Esophagus squamous epithelium (tissue), 5 donors: ENCODE results near the gene C2CD2. TPM values are rescaled to one million over a fixed set of nuclear protein-coding genes. Genes with fewer than 3 reads are reported as not detected.

Experiments used
- DNase-seq: peaks from one replicate; lab custom pipeline; 2025; lab: John Stamatoyannopoulos, UW
- H3K27ac ChIP-seq, 4 donors: fragments of 200-600 bp; sonication (generic); one replicate each; pipeline ENCODE4 v1.5.1; 2016 to 2019; ENCODE audit warnings: mild to moderate bottlenecking in 1 of 4
- H3K27me3 ChIP-seq, 4 donors: fragments of 200-600 bp; sonication (generic); 1 replicate in 3 of 4; 2 replicates in 1 of 4; pipeline versions ENCODE4 v1.5.1 to v1.6.0; 2017 to 2021; ENCODE audit warnings: antibody characterized with exemption in 1 of 4
- H3K36me3 ChIP-seq, 3 donors: fragments of 200-600 bp; sonication (generic); one replicate each; pipeline ENCODE4 v1.5.1; 2016 to 2019
- H3K4me1 ChIP-seq, 3 donors: fragments of 200-600 bp; sonication (generic); one replicate each; pipeline ENCODE4 v1.5.1; 2017 to 2019
- H3K4me3 ChIP-seq, 4 donors: fragments of 200-600 bp; sonication (generic); 1 replicate in 3 of 4; 2 replicates in 1 of 4; pipeline ENCODE4 v1.5.1; 2016 to 2019; ENCODE audit warnings: mild to moderate bottlenecking in 2 of 4, moderate library complexity in 1 of 4
- H3K9me3 ChIP-seq, 3 donors: fragments of 200-600 bp; sonication (generic); one replicate each; pipeline ENCODE4 v1.5.1; 2016 to 2019
- POLR2A ChIP-seq, 4 donors: fragments of 450-650 bp; IDR thresholded peaks; one replicate each; pipeline ENCODE4 v1.6.1; 2017; ENCODE audit warnings: antibody characterized with exemption in 4 of 4, mild to moderate bottlenecking in 4 of 4, moderate library complexity in 3 of 4
- WGBS, 2 donors: methylation state at CpG; one replicate each; pipeline ENCODE4 v1.1.5; 2018; 5-methylcytosine and 5-hydroxymethylcytosine counted together
- intact Hi-C: fragments of 100-400 bp; cut with DNase I; formaldehyde crosslinking; loops from one replicate; pipeline ENCODE4 v1.15.0; 2022
- total RNA-seq, 4 donors: library from RNA; depleted of rRNA; stranded (reverse); fragments of >200 nt; gene quantifications; one replicate each; pipeline ENCODE4 v1.1.0, GENCODE V29; 2016
- TF ChIP-seq, protein P1 (sequence below), 6 experiments: fragments of 450-650 bp in 4 of 6; fragments of 200-600 bp in 2 of 6; sonication (generic) in 2 of 6; IDR thresholded peaks; one replicate each; pipeline ENCODE4 v1.5.1; 2016 to 2019; ENCODE audit warnings: antibody characterized with exemption in 6 of 6, mild to moderate bottlenecking in 4 of 6, moderate library complexity in 4 of 6
- donor health status: DM: yes; HTN: yes; CAD: no.

C2CD2 gene
- total RNA-seq, 4 donors from 2014 or later = 13.6 to 21.2 (median 15.6) TPM

DNA sequence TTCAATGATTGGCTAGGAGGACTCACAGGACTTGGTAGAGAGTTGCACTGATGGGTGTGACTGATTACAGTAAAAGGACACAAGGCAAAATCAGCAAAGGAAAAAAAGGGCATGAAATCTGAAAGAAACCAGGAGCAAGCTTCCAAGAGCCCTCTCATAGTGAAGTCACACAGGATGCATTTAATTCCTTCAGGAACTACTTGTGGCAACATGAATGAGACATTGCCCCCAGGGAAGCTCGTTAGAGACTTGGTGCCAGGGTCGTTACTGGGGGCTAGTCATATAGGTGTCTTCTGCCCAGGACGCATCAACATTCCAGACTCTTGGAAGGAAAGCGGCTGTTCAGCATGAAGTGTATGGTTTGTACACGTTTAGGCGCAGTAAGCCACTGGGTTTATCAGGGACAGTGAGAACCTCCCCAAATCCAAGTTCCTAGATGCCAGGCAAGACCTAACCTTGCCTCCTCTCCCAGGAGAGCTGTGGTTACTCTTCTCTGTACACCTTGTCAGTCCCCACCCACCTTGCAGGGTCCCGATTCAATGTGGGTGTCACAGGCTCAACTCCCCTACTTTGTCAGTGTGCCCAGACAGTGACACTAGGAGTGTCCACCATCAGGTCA lies 26.0 kb upstream of the C2CD2 start:
- intact Hi-C loops = no loop called here
- 46 to 60% methylated on average over 6 to 7 of the region's 7 CpGs for WGBS, 2 donors
- Histone ChIP-seq H3K4me3 (no peak overlapping the region), H3K9me3 (no peaks in the 10 kb centered on the region), H3K4me1 (peaks cover 0 to under 1% (median 0%) of the 10 kb centered on the region in 3 donors), H3K36me3 (no peaks in the 10 kb centered on the region), H3K27ac (no peak overlapping the region), H3K27me3 (no peaks in the 10 kb centered on the region)
- DNase-seq = no peak
- TF ChIP-seq POLR2A (IDR thresholded peaks at IDR 0.05) = no peak
- TF ChIP-seq, protein P1, sequence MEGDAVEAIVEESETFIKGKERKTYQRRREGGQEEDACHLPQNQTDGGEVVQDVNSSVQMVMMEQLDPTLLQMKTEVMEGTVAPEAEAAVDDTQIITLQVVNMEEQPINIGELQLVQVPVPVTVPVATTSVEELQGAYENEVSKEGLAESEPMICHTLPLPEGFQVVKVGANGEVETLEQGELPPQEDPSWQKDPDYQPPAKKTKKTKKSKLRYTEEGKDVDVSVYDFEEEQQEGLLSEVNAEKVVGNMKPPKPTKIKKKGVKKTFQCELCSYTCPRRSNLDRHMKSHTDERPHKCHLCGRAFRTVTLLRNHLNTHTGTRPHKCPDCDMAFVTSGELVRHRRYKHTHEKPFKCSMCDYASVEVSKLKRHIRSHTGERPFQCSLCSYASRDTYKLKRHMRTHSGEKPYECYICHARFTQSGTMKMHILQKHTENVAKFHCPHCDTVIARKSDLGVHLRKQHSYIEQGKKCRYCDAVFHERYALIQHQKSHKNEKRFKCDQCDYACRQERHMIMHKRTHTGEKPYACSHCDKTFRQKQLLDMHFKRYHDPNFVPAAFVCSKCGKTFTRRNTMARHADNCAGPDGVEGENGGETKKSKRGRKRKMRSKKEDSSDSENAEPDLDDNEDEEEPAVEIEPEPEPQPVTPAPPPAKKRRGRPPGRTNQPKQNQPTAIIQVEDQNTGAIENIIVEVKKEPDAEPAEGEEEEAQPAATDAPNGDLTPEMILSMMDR (IDR thresholded peaks at IDR 0.05) = no peak

DNA sequence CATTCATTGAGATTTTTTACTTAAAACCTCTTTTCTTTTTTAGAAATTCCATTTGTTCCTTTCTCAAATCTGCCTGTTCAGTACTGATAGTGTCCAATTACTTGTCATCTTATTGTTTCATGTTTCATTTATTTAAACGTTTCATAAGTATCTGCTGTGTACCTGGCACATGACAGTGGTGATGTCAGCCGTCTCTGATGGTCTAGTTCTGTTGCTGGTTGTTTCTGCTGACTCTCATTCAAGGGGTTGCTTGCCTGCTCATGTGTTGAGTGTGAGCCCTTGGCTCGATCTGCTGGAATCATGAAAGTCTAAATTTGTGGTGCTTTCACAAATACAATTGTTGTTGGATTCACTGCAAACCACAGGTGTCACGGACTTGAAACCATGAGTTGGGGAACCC lies 25.5 kb upstream of the C2CD2 start:
- intact Hi-C loops = no loop called here
- WGBS, 2 donors = 50 to 56% methylated on average over 4 of the region's 4 CpGs
- no peaks in the 10 kb centered on the region for H3K27me3 ChIP-seq

DNA sequence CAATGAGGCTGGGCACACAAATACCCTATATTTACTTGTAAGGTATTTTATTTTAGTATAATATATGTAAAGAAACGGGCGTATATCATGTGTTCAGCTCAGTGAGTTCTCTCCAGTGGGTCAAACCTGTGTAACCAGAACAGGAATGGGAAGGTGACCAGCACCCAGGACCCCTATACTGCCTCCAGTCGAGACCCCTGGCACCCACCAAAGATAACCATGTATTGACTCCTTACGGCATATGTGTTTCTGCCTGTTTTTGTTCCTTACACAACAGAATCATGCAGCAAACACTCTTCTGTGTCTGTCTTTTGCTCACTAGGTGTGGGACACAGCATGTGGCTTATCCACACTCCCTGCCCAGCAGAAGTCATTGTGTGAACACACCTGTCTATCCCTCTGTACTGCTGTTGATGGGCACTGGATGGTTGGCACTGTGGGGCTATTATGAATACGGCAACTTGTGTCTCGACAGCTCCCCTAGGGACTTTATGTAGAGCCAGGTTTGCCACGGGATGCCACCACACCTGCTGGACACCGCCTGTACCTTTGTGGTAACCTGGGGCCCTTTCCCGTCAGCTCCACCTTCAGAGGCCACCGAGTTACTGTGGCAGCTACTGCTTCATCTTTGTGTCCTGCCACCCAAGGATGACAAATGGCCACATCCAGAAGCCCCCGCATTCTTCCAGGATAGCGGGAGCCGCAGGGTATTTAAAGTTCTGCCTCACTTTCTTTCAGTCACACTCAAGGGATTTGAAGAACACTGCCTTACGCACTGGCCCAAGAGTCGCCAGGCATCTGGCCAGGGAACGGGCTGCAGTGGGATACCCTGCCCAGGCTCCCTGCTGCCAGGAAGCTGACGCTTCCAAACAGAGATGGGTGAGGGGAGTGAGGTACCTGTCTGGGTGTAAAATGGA lies 23.5 kb upstream of the C2CD2 start:
- no peaks in the 10 kb centered on the region for H3K27me3 ChIP-seq
- H3K4me1 ChIP-seq = peaks cover 10 to 26% (median 12%) of the 10 kb centered on the region in 3 donors
- H3K9me3 ChIP-seq = no peaks in the 10 kb centered on the region
- H3K27ac ChIP-seq = no peak overlapping the region
- no peaks in the 10 kb centered on the region for H3K36me3 ChIP-seq
- TF ChIP-seq, protein P1 (IDR thresholded peaks at IDR 0.05) = no peak
- TF ChIP-seq POLR2A (IDR thresholded peaks at IDR 0.05) = no peak
- H3K4me3 ChIP-seq = no peak overlapping the region
- no peak for DNase-seq
- WGBS, 2 donors = 77 to 92% methylated on average over 13 to 15 of the region's 17 CpGs
- intact Hi-C loops = no loop called here

More for the DNA sequence above, 25.5 kb upstream of the C2CD2 start:
- no peak for TF ChIP-seq POLR2A (IDR thresholded peaks at IDR 0.05)
- TF ChIP-seq, protein P1 (IDR thresholded peaks at IDR 0.05) = no peak
- DNase-seq = no peak
- H3K4me1 ChIP-seq = peaks cover 0 to 6% (median 4%) of the 10 kb centered on the region in 3 donors
- H3K27ac ChIP-seq = no peak overlapping the region
- H3K4me3 ChIP-seq = no peak overlapping the region
- H3K9me3 ChIP-seq = no peaks in the 10 kb centered on the region
- H3K36me3 ChIP-seq = no peaks in the 10 kb centered on the region

DNA sequence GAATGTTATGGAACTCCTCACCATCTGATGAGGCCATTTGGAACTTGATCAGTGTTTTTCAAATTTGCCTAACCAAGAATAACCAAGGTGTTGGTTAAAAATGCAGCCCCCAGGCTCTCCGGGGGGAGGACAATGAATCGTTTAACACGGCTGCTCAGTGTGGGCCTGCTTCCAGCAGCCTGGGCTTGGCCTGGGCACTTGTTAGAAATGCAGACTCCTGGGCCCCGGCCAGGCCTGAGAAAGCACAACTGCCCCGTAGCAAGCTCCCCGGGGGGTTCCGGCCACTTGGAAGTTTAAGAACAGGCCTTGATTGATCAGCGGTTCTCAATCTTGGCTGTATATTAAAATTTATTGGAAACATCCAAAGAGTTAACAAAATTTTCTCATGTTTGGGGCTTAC lies 22.8 kb upstream of the C2CD2 start:
- Histone ChIP-seq H3K4me3 (no peak overlapping the region), H3K4me1 (peaks cover 10 to 32% (median 12%) of the 10 kb centered on the region in 3 donors), H3K27me3 (no peaks in the 10 kb centered on the region), H3K36me3 (no peaks in the 10 kb centered on the region), H3K9me3 (no peaks in the 10 kb centered on the region), H3K27ac (no peak overlapping the region)
- DNase-seq = no peak
- no peak for TF ChIP-seq POLR2A (IDR thresholded peaks at IDR 0.05)
- TF ChIP-seq, protein P1 (IDR thresholded peaks at IDR 0.05) = no peak
- intact Hi-C loops = no loop called here
- WGBS, 2 donors = 86 to 90% methylated on average over 4 to 8 of the region's 8 CpGs
